DOHH2 (cell line): ENCODE measurements around the gene AGAP2.

Experiments used
- H3F3A ChIP-seq: fragments of 200-600 bp; sonication (generic), shearing (Covaris generic); 2 replicates; pipeline ENCODE4 v1.6.0; 2016; ENCODE audit warnings: antibody characterized with exemption, mild to moderate bottlenecking; ENCODE audit not compliant: control insufficient read depth, insufficient read depth
- H3K27ac ChIP-seq: fragments of 200-600 bp; sonication (generic); 2 replicates; pipeline ENCODE4 v1.5.1; 2014; ENCODE audit warnings: low read depth, mild to moderate bottlenecking, low read length, moderate library complexity
- H3K27me3 ChIP-seq: fragments of 200-600 bp; sonication (generic); 2 replicates; pipeline ENCODE4 v1.6.1; 2014; ENCODE audit warnings: mild to moderate bottlenecking, low read length, mixed read lengths; ENCODE audit not compliant: control insufficient read depth
- H3K36me3 ChIP-seq: fragments of 200-600 bp; sonication (generic); 2 replicates; pipeline ENCODE4 v1.6.1; 2014; ENCODE audit warnings: mild to moderate bottlenecking, low read length, moderate library complexity, mixed read lengths; ENCODE audit not compliant: control insufficient read depth
- H3K4me1 ChIP-seq: fragments of 200-600 bp; sonication (generic); 2 replicates; pipeline ENCODE4 v1.6.1; 2014; ENCODE audit warnings: mild to moderate bottlenecking, low read length, mixed read lengths; ENCODE audit not compliant: control insufficient read depth
- H3K4me2 ChIP-seq: fragments of 200-600 bp; sonication (generic); 2 replicates; pipeline ENCODE4 v1.6.0; 2014; ENCODE audit warnings: mild to moderate bottlenecking, low read length, moderate library complexity
- H3K4me3 ChIP-seq: fragments of 200-600 bp; sonication (generic); 2 replicates; pipeline ENCODE4 v1.5.1; 2014; ENCODE audit warnings: mild to moderate bottlenecking, low read length, mixed read lengths
- H3K79me2 ChIP-seq: fragments of 200-600 bp; sonication (generic); 2 replicates; pipeline ENCODE4 v1.6.1; 2014; ENCODE audit warnings: mild to moderate bottlenecking, low read length, mixed read lengths; ENCODE audit not compliant: control insufficient read depth
- H3K9me2 ChIP-seq: fragments of 200-600 bp; sonication (generic); replicated peaks from 2 replicates; pipeline ENCODE4 v1.6.1; 2014; ENCODE audit warnings: mild to moderate bottlenecking, low read length, mixed read lengths; ENCODE audit not compliant: control insufficient read depth
- H3K9me3 ChIP-seq: fragments of 200-600 bp; sonication (generic); 2 replicates; pipeline ENCODE4 v1.6.1; 2014; ENCODE audit warnings: antibody characterized with exemption, low read length, mixed read lengths; ENCODE audit not compliant: control insufficient read depth, insufficient read depth
- H4K20me1 ChIP-seq: fragments of 200-600 bp; sonication (generic); 2 replicates; pipeline ENCODE4 v1.6.0; 2014; ENCODE audit warnings: low read depth, mild to moderate bottlenecking, antibody characterized with exemption, low read length, moderate library complexity; ENCODE audit not compliant: control insufficient read depth, insufficient read depth
- CTCF ChIP-seq: fragments of 200-600 bp; sonication (generic); IDR thresholded peaks from one replicate; pipeline ENCODE4 v1.5.1; 2014; ENCODE audit warnings: antibody characterized with exemption, mild to moderate bottlenecking, low read depth, low read length; ENCODE audit not compliant: poor library complexity, severe bottlenecking
- EZH2phosphoT487 ChIP-seq: fragments of 200-600 bp; sonication (generic); IDR thresholded peaks from 2 replicates; pipeline ENCODE4 v1.6.1; 2017; ENCODE audit warnings: borderline replicate concordance, mild to moderate bottlenecking, antibody characterized with exemption, low read length, moderate library complexity, mixed read lengths

The AGAP2 gene

GRCh38 chr12:57731411-57732080 is 7.0 kb downstream of the AGAP2 start:
- H3K79me2 ChIP-seq = no peaks in the 10 kb centered on the region
- no peak overlapping the region for H3K27ac ChIP-seq
- no peaks in the 10 kb centered on the region for H3K9me3 ChIP-seq
- no peaks in the 10 kb centered on the region for H3K9me2 ChIP-seq
- H3K36me3 ChIP-seq = peaks cover 52% of the 10 kb centered on the region
- no peak overlapping the region for H3K4me2 ChIP-seq
- H3K27me3 ChIP-seq = no peaks in the 10 kb centered on the region
- no peak overlapping the region for H3K4me3 ChIP-seq
- no peaks in the 10 kb centered on the region for H3K4me1 ChIP-seq
- TF ChIP-seq EZH2phosphoT487 = no peak
- no peak for TF ChIP-seq CTCF
- H4K20me1 ChIP-seq = no peaks in the 10 kb centered on the region
- H3F3A ChIP-seq = no peaks in the 10 kb centered on the region

- no peak overlapping the region for H3K4me2 ChIP-seq
- H3K79me2 ChIP-seq = no peaks in the 10 kb centered on the region
- H3K9me3 ChIP-seq = no peaks in the 10 kb centered on the region
- no peak overlapping the region for H3K27ac ChIP-seq
- H4K20me1 ChIP-seq = no peaks in the 10 kb centered on the region
- TF ChIP-seq CTCF (no peak), EZH2phosphoT487 (no peak)
- H3K9me2 ChIP-seq = no peaks in the 10 kb centered on the region
- H3K36me3 ChIP-seq = peaks cover 56% of the 10 kb centered on the region
- H3F3A ChIP-seq = no peaks in the 10 kb centered on the region
- no peak overlapping the region for H3K4me3 ChIP-seq
- no peaks in the 10 kb centered on the region for H3K27me3 ChIP-seq
- H3K4me1 ChIP-seq = peaks cover 7% of the 10 kb centered on the region
Observed at GRCh38 chr12:57730336-57731067, 8.0 kb downstream of the AGAP2 start.

GRCh38 chr12:57729321-57729844 is 9.2 kb downstream of the AGAP2 start:
- H3K4me2 ChIP-seq = no peak overlapping the region
- no peaks in the 10 kb centered on the region for H4K20me1 ChIP-seq
- no peaks in the 10 kb centered on the region for H3K9me3 ChIP-seq
- H3K9me2 ChIP-seq = no peaks in the 10 kb centered on the region
- TF ChIP-seq CTCF (no peak), EZH2phosphoT487 (no peak)
- H3K4me1 ChIP-seq = peaks cover 15% of the 10 kb centered on the region
- H3K79me2 ChIP-seq = no peaks in the 10 kb centered on the region
- no peaks in the 10 kb centered on the region for H3K27me3 ChIP-seq
- no peak overlapping the region for H3K27ac ChIP-seq
- no peak overlapping the region for H3K4me3 ChIP-seq
- H3K36me3 ChIP-seq = peaks cover 53% of the 10 kb centered on the region
- 0 out of 2 replicates have a peak, but pooled peaks cover 3% of the 10 kb centered on the region for H3F3A ChIP-seq
